Effector memory CD8-positive, alpha-beta T cell (primary cell): ENCODE measurements around the gene ZNRF3.
"Not testable (repeated sequence)": the region's sequence is repeated elsewhere in the genome, so short reads cannot be mapped to it uniquely, and the experiment has no call there.

ENCODE experiments used
- ATAC-seq: fragments of 150-1000 bp; cut with Tn5 transposase; replicated peaks from 2 replicates; pipeline ENCODE4 v1.10.0; 2021; ENCODE audit warnings: mild to moderate bottlenecking, moderate library complexity
- DNase-seq, 3 experiments: peaks; one replicate each; pipeline ENCODE4 v3.0.0; 2021
- H3K27ac Mint-ChIP-seq, 2 donors: one replicate each; pipeline ENCODE4 v1.8.0; 2022; ENCODE audit warnings: mild to moderate bottlenecking in 2 of 2, mixed read lengths in 2 of 2, moderate library complexity in 2 of 2
- H3K27me3 Mint-ChIP-seq, 2 donors: one replicate each; pipeline ENCODE4 v1.8.0; 2022; ENCODE audit warnings: mixed read lengths in 2 of 2
- H3K36me3 Mint-ChIP-seq: one replicate; pipeline ENCODE4 v1.8.0; 2022; ENCODE audit warnings: mild to moderate bottlenecking, moderate library complexity, mixed read lengths; ENCODE audit not compliant: insufficient read depth
- H3K4me1 Mint-ChIP-seq, 2 donors: one replicate each; pipeline ENCODE4 v1.8.0; 2022; ENCODE audit warnings: low read depth in 2 of 2, mixed read lengths in 2 of 2
- H3K4me3 Mint-ChIP-seq, 2 donors: one replicate each; pipeline ENCODE4 v1.8.0; 2022; ENCODE audit warnings: mild to moderate bottlenecking in 2 of 2, mixed read lengths in 2 of 2, moderate library complexity in 2 of 2
- H3K9me3 Mint-ChIP-seq, 2 donors: one replicate each; pipeline ENCODE4 v1.8.0; 2022; ENCODE audit warnings: mixed read lengths in 2 of 2

ZNRF3 gene

GRCh38 chr22:29072979-29073617 lies 189.7 kb downstream of the ZNRF3 start, which contains the start of gene KREMEN1:
TSS of gene KREMEN1 (plus strand) at chr22:29073035. CDS start at chr22:29073131, 96 bp downstream.
- peaks cover 3% of the 10 kb centered on the region for H3K36me3 Mint-ChIP-seq
- ATAC-seq (no peak), DNase-seq (no peak)
- no peak within 1 kb of the TSS for H3K27ac Mint-ChIP-seq
- peaks cover 45 to 65% of the 10 kb centered on the region in 2 donors for H3K27me3 Mint-ChIP-seq
- H3K9me3 Mint-ChIP-seq, result no peaks in the 10 kb centered on the region
- H3K4me1 Mint-ChIP-seq, result peaks cover 20 to 24% of the 10 kb centered on the region in 2 donors
- H3K4me3 Mint-ChIP-seq, result peak within 1 kb of the TSS; percentile 72 to 74

- ATAC-seq, result no peak
- Mint-ChIP-seq H3K36me3 (no peaks in the 10 kb centered on the region), H3K4me3 (peak overlapping the region; percentile 68 to 74), H3K4me1 (peaks cover 20 to 24% of the 10 kb centered on the region in 2 donors), H3K27ac (no peak overlapping the region), H3K27me3 (peaks cover 52 to 65% of the 10 kb centered on the region in 2 donors), H3K9me3 (no peaks in the 10 kb centered on the region)
- no peak for DNase-seq
These were observed 190.4 kb downstream of the ZNRF3 start for GRCh38 chr22:29073618-29074275.

- H3K4me1 Mint-ChIP-seq, result peaks cover 20 to 26% of the 10 kb centered on the region in 2 donors
- no peak overlapping the region for H3K27ac Mint-ChIP-seq
- H3K36me3 Mint-ChIP-seq, result peaks cover 2% of the 10 kb centered on the region
- ATAC-seq, result no peak
- no peak for DNase-seq
- H3K27me3 Mint-ChIP-seq, result peaks cover 57 to 60% of the 10 kb centered on the region in 2 donors
- peak overlapping the region; percentile 68 to 74 for H3K4me3 Mint-ChIP-seq
- H3K9me3 Mint-ChIP-seq, result no peaks in the 10 kb centered on the region
These were observed 191.0 kb downstream of the ZNRF3 start for GRCh38 chr22:29074276-29074772.

- Mint-ChIP-seq H3K9me3 (no peaks in the 10 kb centered on the region), H3K27me3 (peaks cover 48 to 51% of the 10 kb centered on the region in 2 donors), H3K36me3 (peaks cover 2% of the 10 kb centered on the region), H3K4me3 (no peak overlapping the region), H3K4me1 (peaks cover 12 to 13% of the 10 kb centered on the region in 2 donors), H3K27ac (no peak overlapping the region)
- no peak for DNase-seq
- no peak for ATAC-seq
These were observed 194.9 kb downstream of the ZNRF3 start for GRCh38 chr22:29078036-29078868.

- no peak overlapping the region for H3K4me3 Mint-ChIP-seq
- H3K4me1 Mint-ChIP-seq, result peaks cover 10 to 11% of the 10 kb centered on the region in 2 donors
- peaks cover 2% of the 10 kb centered on the region for H3K36me3 Mint-ChIP-seq
- H3K27ac Mint-ChIP-seq, result no peak overlapping the region
- DNase-seq (no peak), ATAC-seq (no peak)
- H3K9me3 Mint-ChIP-seq, result no peaks in the 10 kb centered on the region
- peaks cover 50 to 54% of the 10 kb centered on the region in 2 donors for H3K27me3 Mint-ChIP-seq
These were observed 195.5 kb downstream of the ZNRF3 start for GRCh38 chr22:29078869-29079207.

GRCh38 chr22:29079218-29079901 lies 196.0 kb downstream of the ZNRF3 start:
- Mint-ChIP-seq H3K4me1 (peaks cover 5 to 6% of the 10 kb centered on the region in 2 donors), H3K4me3 (no peak overlapping the region), H3K27me3 (peaks cover 47 to 54% of the 10 kb centered on the region in 2 donors), H3K27ac (no peak overlapping the region), H3K9me3 (no peaks in the 10 kb centered on the region), H3K36me3 (peaks cover 2% of the 10 kb centered on the region)
- DNase-seq, result peak in 2 of 3 experiments; percentile 4 to 5
- peak; percentile 80 for ATAC-seq

- Mint-ChIP-seq H3K27ac (no peak overlapping the region), H3K9me3 (no peaks in the 10 kb centered on the region), H3K4me3 (no peak overlapping the region)
These were observed 197.0 kb downstream of the ZNRF3 start for GRCh38 chr22:29080106-29080975.

GRCh38 chr22:29081517-29082236 lies 198.3 kb downstream of the ZNRF3 start:
- H3K9me3 Mint-ChIP-seq, result no peaks in the 10 kb centered on the region
- ATAC-seq, result no peak

More at GRCh38 chr22:29080106-29080975, 197.0 kb downstream of the ZNRF3 start:
- Mint-ChIP-seq H3K27me3 (peaks cover 38 to 46% of the 10 kb centered on the region in 2 donors), H3K36me3 (peaks cover 2% of the 10 kb centered on the region), H3K4me1 (peaks cover 5% of the 10 kb centered on the region in 2 donors)
- DNase-seq (no peak), ATAC-seq (no peak)

GRCh38 chr22:29082826-29083545 lies 199.6 kb downstream of the ZNRF3 start:
- no peak overlapping the region for H3K4me3 Mint-ChIP-seq
- H3K9me3 Mint-ChIP-seq, result no peaks in the 10 kb centered on the region
- H3K36me3 Mint-ChIP-seq, result peaks cover 2% of the 10 kb centered on the region
- DNase-seq (no peak), ATAC-seq (no peak)
- peaks cover 5% of the 10 kb centered on the region in 2 donors for H3K4me1 Mint-ChIP-seq
- no peak overlapping the region for H3K27ac Mint-ChIP-seq
- H3K27me3 Mint-ChIP-seq, result peaks cover 19 to 33% of the 10 kb centered on the region in 2 donors

More at GRCh38 chr22:29081517-29082236, 198.3 kb downstream of the ZNRF3 start:
- Mint-ChIP-seq H3K27me3 (peaks cover 28 to 36% of the 10 kb centered on the region in 2 donors), H3K4me1 (peaks cover 5% of the 10 kb centered on the region in 2 donors), H3K27ac (no peak overlapping the region), H3K36me3 (peaks cover 2% of the 10 kb centered on the region), H3K4me3 (no peak overlapping the region)
- no peak for DNase-seq

GRCh38 chr22:29083576-29083932 lies 200.2 kb downstream of the ZNRF3 start:
- not testable (repeated sequence) for H3K27ac Mint-ChIP-seq, H3K4me3 Mint-ChIP-seq, DNase-seq, ATAC-seq, H3K36me3 Mint-ChIP-seq, H3K9me3 Mint-ChIP-seq, H3K4me1 Mint-ChIP-seq
- H3K27me3 Mint-ChIP-seq, result peaks cover 22 to 27% of the 10 kb centered on the region in 2 donors

- no peaks in the 10 kb centered on the region for H3K9me3 Mint-ChIP-seq
- ATAC-seq, result no peak
- no peak overlapping the region for H3K4me3 Mint-ChIP-seq
- peaks cover 5% of the 10 kb centered on the region in 2 donors for H3K4me1 Mint-ChIP-seq
- peaks cover 27% of the 10 kb centered on the region in 2 donors for H3K27me3 Mint-ChIP-seq
- H3K36me3 Mint-ChIP-seq, result peaks cover 2% of the 10 kb centered on the region
- no peak for DNase-seq
- H3K27ac Mint-ChIP-seq, result no peak overlapping the region
These were observed 200.7 kb downstream of the ZNRF3 start for GRCh38 chr22:29083933-29084591.
